DMS153 treated with DMSO at 0.1 percent for 48 hours (cell line): ENCODE measurements around the gene EYS.

Experiments
- DNase-seq: peaks from one replicate; lab custom pipeline; 2025; ENCODE audit not compliant: unreplicated experiment; lab: John Stamatoyannopoulos, UW

Gene EYS

GRCh38 chr6:65707126-65707826 lies at the start of gene EYS:
Gene EYS, minus strand, starts transcription at chr6:65707226. Its CDS starts 211,816 bp downstream, at chr6:65495410.
- peak; percentile 82 for DNase-seq

DNA sequence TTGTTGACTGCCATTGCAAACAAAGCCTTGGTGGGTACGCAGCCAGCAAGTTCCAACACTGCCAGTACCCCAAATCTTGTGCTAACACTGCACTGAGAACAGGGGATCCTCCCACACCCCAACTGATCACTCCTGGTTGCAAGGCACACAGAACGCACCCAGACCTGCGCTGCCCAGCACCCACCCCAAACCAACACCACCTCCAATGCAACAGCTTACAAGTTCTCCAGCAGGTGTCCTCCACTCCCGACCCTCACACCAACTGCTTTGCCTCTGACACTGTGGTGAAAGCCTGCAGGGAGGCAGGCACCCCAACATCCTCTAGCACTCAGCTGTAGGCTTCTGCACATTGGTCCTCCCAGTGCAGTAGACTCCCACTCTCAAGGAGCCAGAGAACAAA lies 39.3 kb upstream of the EYS start:
- DNase-seq, result no peak

- DNase-seq, result no peak
Measured at GRCh38 chr6:65745614-65746013, 38.6 kb upstream of the EYS start.

DNA sequence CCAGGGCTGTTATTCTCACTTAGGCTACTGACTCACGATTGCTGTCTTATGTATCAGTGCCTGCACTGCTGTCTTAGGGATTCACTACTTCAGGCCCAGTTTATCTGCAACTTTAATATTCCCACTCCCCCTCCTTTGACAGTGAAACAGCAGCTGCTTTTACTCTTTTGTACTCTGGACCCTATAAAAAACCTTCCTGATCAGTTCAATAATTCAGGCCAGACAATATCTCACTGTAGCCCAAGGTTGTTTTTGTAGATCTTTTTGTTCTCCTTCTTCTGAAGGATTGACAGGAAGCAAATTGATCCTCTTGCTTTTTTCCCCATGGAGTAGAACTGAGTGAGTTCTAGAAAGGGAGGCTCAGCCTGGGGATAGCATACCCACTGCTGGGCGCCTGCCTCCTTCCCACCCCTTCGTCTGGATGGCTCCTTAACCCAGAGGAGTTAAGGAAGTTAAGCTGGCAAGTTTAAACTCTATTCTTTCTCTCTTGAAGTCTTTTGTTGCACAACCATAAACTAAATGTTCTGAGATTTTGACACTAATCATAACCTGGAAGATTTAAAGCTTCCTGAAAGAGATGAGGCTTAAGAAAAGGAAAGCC lies 22.0 kb upstream of the EYS start:
- no peak for DNase-seq

- no peak for DNase-seq
Measured at GRCh38 chr6:65719101-65719500, 12.1 kb upstream of the EYS start.

DNA sequence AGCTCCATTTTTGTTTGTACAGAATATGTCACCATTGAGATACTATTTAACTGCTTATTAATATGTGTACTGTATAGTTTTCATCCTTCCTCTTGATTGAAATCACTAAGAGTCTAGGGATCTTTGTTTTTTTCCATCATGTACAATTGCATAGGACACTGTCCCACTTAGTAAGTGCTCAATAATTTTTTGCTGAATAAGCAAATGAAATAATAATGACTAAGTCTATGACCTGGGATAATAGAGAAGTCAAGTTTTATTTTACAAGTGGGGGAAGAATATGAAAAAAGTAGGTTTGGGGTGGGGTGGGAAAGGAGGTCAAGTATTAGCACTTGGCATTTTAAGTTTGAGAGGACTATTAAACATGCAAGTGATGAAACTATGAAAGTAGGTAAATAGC lies 4.5 kb upstream of the EYS start:
- no peak for DNase-seq

DNA sequence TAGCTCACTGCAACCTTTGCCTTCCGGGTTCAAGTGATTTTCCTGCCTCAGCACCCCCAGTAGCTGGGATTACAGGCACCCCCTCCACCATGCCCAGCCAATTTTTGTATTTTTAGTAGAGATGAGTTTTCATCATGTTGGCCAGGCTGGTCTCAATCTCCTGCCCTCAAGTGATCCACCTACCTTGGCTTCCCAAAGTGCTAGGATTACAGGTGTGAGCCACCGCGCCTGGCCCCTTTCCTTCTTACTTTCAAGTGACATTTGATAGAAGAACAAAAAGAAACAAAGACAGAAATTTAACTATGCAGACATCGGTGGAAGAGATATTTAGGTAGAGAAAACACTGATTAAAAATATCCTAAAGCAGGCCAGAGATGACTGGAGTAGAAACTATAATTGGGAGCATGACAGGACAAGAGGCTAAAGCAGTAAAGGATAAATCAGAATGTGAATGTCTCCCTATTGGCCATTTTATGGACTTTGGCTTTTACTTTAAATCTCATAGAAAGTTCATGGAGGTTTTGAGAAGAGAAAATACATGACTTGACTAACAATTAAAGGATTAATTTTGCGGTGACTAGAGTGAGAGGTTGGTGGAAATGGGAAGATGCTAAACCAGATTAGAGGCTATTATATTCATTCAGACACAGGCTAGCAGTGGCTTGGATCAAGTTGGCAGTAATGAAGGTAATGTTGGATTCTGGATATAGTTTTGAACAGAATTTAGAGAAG lies 2.2 kb upstream of the EYS start:
- DNase-seq, result no peak

DNA sequence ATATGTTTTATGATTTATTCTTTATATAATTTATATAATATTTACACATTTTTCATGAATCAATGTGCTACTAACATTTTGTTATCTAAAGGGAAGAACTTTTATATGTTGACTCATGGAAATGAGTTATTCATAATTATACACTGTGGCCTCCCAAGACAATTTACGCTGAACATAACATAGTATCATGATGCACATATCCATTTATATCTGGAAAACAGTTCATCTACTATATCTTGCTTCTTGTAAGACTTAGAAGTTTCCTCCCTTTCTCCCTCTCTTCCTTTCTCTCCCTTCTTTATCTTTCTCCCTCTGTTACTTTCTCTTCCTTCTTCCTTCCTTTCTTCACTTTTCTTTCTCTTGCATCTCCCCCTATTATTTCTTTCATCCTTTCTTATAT lies 1.1 kb upstream of the EYS start:
- no peak for DNase-seq

DNA sequence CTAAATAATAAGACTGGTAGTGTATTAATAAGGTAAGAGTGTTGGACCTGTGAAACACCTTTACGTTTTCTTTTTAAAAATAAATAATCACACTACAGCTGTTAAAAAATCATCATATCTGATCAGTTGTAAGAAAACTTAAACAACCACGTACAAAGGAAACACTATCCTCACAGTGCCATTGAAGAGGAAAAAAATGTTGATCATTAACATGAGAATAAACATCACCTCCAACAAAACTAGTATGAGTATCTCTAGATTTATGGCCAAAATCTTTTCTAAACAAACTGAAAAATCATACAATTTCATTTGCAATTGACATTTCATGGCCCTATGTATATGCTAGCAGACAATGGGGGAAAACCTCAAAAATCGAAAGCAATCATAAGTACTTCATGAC lies 590 bp downstream of the EYS start:
- no peak for DNase-seq

- DNase-seq, result no peak
Measured at GRCh38 chr6:65701325-65701724, 5.7 kb downstream of the EYS start.

GRCh38 chr6:65700561-65700960 lies 6.5 kb downstream of the EYS start:
- no peak for DNase-seq

- DNase-seq, result no peak
Measured at GRCh38 chr6:65692109-65692508, 14.9 kb downstream of the EYS start.

DNA sequence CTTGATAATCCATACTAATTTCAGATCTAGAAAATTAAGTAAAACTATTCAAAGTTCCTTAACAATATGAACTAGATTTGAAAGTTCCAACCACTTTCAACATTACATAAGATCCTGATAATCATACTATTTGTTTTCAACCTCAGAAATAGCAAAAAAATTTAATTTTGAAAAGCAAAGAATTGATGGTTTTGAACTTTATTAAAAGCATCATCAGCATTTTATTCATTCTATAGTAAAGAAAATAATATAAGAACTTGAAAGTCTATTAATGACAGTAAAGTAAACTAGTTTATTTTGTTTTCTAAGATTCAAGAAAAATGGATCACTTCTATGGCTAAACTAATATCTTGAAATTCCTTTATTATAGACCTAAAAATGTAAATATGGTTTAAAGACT lies 26.8 kb downstream of the EYS start:
- no peak for DNase-seq

GRCh38 chr6:65671922-65672321 lies 35.1 kb downstream of the EYS start:
- DNase-seq, result peak; percentile 54

GRCh38 chr6:65667916-65668656 lies 38.9 kb downstream of the EYS start:
- peak; percentile 37 for DNase-seq

GRCh38 chr6:65650086-65650485 lies 56.9 kb downstream of the EYS start:
- DNase-seq, result no peak

DNA sequence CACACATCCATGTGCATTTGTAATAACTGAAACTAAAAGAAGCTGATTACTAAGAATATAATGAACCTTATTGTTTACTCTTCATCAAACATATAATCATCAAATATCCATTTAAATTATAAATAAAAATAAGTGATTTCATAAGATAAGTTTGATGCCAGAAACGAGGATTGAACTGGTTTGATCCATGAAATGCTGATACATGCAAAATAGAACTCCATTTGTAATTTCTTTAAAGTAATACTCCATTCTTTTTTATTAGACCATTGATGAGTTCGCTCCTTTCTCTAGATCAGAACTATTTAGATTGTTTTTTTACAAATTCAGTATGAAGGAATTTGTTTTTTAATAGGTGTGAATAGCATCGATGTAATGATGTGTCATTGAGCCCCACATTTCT lies 57.6 kb downstream of the EYS start:
- DNase-seq, result no peak

GRCh38 chr6:65646544-65646943 lies 60.5 kb downstream of the EYS start:
- no peak for DNase-seq

DNA sequence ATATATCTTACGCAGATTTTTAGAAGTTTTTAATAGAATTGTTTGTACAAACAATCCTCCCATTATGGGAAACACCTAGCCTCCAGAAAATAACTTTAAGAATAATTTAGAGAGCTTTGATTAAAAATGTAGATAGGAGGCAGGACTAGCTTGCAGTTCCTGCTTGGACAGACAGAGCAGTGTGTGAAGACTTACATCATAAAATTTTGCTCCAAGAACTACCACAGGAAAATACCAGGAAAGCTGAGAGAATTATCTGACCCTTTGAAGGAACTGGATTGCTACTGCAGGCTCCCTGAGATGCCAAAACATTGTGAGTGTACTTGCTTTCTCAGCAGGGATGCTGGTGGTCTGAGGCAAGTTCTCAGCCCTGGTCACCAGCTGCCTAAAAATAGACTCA lies 64.2 kb downstream of the EYS start:
- DNase-seq, result no peak

DNA sequence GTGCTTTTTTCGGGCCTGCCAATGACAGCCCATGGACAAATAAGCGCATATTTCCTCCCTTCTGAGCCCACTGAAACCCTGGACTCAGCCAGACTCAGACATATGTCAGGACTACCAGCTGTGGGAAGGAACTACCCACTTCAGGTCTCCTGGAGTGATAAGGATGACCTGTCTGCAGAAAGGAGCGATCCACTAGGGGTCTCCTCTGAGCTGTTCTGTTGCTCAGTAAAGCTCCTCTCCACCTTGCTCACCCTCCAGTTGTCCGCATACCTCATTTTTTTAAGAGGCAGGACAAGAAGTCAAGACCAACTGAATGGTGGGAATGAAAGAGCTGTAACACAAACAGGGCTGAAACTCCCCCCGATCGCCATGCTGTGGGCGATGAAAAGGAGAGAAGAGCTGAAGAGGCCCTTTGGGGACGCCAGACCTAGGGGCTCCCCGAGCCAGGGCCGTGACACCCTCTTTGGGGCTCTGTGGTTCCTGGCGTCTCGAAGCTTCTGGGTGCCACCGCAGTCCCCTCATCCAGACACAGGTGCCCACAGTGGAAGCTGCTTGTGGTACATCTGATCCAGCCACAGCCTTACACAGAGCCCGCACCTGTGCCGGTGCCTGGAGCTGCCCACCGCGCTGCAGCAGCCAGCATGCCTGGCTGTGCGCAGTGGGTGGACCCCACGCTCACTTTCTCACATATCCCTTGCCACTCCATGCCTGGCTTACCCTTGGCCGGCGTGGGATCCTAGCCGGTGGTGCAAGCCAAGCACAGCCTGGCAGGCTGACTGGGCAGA lies 68.8 kb downstream of the EYS start:
- no peak for DNase-seq
